PC-3 (cell line): ENCODE results near the gene PLG.

Experiments used
- CTCF ChIP-seq: fragments of 300-600 bp; sonication (generic); conservative IDR thresholded peaks from 2 replicates; pipeline ENCODE4 v1.5.1; 2017; ENCODE audit warnings: antibody characterized with exemption, low read depth, mild to moderate bottlenecking, low read length
- EZH2 ChIP-seq: fragments of 300-600 bp; sonication (generic); IDR thresholded peaks from one replicate; pipeline ENCODE4 v1.6.1; 2017; ENCODE audit warnings: antibody characterized with exemption, mild to moderate bottlenecking, low read length; ENCODE audit not compliant: unreplicated experiment

DNA sequence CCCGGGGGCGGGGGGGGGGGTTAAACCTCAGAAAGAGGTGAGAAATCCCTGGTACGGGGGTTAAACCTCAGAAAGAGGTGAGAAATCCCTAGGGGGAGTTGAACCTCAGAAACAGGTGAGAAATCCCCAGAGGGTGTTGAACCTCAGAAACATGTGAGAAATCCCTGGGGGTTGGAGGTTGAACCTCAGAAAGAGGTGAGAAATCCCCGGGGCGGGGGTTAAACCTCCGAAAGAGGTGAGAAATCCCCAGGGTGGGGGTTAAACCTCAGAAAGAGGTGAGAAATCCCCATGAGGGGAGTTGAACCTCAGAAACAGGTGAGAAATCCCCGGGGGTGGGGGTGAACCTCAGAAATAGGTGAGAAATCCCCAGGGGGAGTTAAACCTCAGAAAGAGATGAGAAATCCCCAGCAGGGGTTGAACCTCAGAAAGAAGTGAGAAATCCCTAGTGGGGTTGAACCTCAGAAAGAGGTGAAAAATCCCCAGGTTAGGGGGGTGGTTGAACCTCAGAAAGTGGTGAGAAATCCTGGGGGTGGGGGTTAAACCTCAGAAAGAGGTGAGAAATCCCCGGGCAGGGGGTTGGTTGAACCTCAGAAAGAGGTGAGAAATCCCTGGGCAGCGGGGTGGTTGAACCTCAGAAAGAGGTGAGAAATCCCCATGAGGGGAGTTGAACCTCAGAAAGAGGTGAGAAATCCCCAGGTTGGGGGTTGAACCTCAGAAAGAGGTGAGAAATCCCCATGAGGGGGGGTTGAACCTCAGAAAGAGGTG, 87.4 kb downstream of the PLG start:
- TF ChIP-seq EZH2 (no peak), CTCF (no peak)
